ENCODE data around the gene C18orf32. TPM values are rescaled to one million over a fixed set of nuclear protein-coding genes. Genes with fewer than 3 reads are reported as not detected.
"Not testable (repeated sequence)": the region's sequence is repeated elsewhere in the genome, so short reads cannot be mapped to it uniquely, and the experiment has no call there.

C18orf32 gene
- total and polyA plus RNA-seq, 10 of the 15 experiments (the other 5 are each of a cell fraction or from before 2014, with no cell fraction given), result 11.5 to 67.0 (median 32.9) TPM

GRCh38 chr18:49457616-49458015 is 29.4 kb downstream of the C18orf32 start:
- peak overlapping the region; percentile 5; the same call in 1 of the 2 replicates for H3K4me2 ChIP-seq (ENCODE audit: control insufficient read depth, insufficient read depth)
- RAD21 ChIA-PET (ENCODE audit: unreplicated experiment), result no interaction called here
- H3K4me3 ChIP-seq, result 0 out of 2 replicates have a peak overlapping the region, but pooled peaks have one; percentile 28
- POLR2A ChIA-PET, result interaction anchor here (0.6 kb wide), 1 partner anchor 41 kb away, joined by 4 read pairs; no protein-coding TSS in a partner anchor
- no peaks in the 10 kb centered on the region for H3K36me3 ChIP-seq (ENCODE audit: control insufficient read depth in 2 of 2, insufficient read depth in 2 of 2, low read length in 1 of 2)
- SMC1A ChIA-PET (ENCODE audit: uncharacterized antibody, unreplicated experiment), result interaction anchor here (1.7 kb wide), 1 partner anchor 29 kb away, joined by 9 read pairs; the partner anchor contains the start of gene C18orf32
- H3K79me2 ChIP-seq (ENCODE audit: control insufficient read depth, insufficient read depth, low read length), result peaks cover 40% of the 10 kb centered on the region
- in situ Hi-C loops (cut with MboI) (no loop called here), intact Hi-C loops (cut with micrococcal nuclease; ENCODE audit: unreplicated experiment) (no loop called here)
- H3K27ac ChIP-seq (ENCODE audit: control insufficient read depth, insufficient read depth), result no peak overlapping the region
- FAIRE-seq (no peak), DNase-seq (ENCODE audit: low read depth, low spot score) (no peak), ATAC-seq (no peak)
- WGBS (ENCODE audit: insufficient coverage, insufficient replicate concordance, low lambda C conversion rate, missing lambda C conversion rate), result 93% methylated on average over 4 of the region's 4 CpGs
- no peak overlapping the region for H2AFZ ChIP-seq (ENCODE audit: control insufficient read depth, low read depth, low read length)
- H3K27me3 ChIP-seq (replicated peaks in 1 of 2; ENCODE audit: control insufficient read depth in 2 of 2, insufficient read depth in 2 of 2, low read length in 1 of 2), result no peaks in the 10 kb centered on the region
- no peak for TF ChIP-seq KLF5 (IDR thresholded peaks at IDR 0.05; ENCODE audit: partially characterized antibody)
- peaks cover 3% of the 10 kb centered on the region; the same call in 1 of the 2 replicates for H3K4me1 ChIP-seq (ENCODE audit: control insufficient read depth, insufficient read depth, low read length)
- no peaks in the 10 kb centered on the region; the same call in 2 of the 3 replicates for H3K9me3 ChIP-seq (replicated peaks; ENCODE audit: control insufficient read depth, insufficient read depth, low read length)
- H4K20me1 ChIP-seq (ENCODE audit: control insufficient read depth, insufficient read depth), result no peaks in the 10 kb centered on the region
- CTCF ChIA-PET, result interaction anchor here (1.9 kb wide), 1 partner anchor 11 kb away, joined by 10 read pairs; no protein-coding TSS in a partner anchor
- no peak overlapping the region for H3K9ac ChIP-seq (ENCODE audit: control insufficient read depth, insufficient read depth, low read length)
- BruUV-seq (replicated peaks), result no TSS peak

- Histone ChIP-seq H3K4me1 (ENCODE audit: control insufficient read depth, insufficient read depth, low read length) (peaks cover 3% of the 10 kb centered on the region; the same call in 1 of the 2 replicates), H3K27ac (ENCODE audit: control insufficient read depth, insufficient read depth) (no peak overlapping the region), H3K4me3 (peak overlapping the region; percentile 30; the same call in 1 of the 2 replicates), H4K20me1 (ENCODE audit: control insufficient read depth, insufficient read depth) (no peaks in the 10 kb centered on the region), H3K9ac (ENCODE audit: control insufficient read depth, insufficient read depth, low read length) (no peak overlapping the region), H3K36me3 (ENCODE audit: control insufficient read depth in 2 of 2, insufficient read depth in 2 of 2, low read length in 1 of 2) (no peaks in the 10 kb centered on the region), H3K9me3 (replicated peaks; ENCODE audit: control insufficient read depth, insufficient read depth, low read length) (no peaks in the 10 kb centered on the region; the same call in 2 of the 3 replicates), H2AFZ (ENCODE audit: control insufficient read depth, low read depth, low read length) (no peak overlapping the region), H3K79me2 (ENCODE audit: control insufficient read depth, insufficient read depth, low read length) (peaks cover 40% of the 10 kb centered on the region), H3K4me2 (ENCODE audit: control insufficient read depth, insufficient read depth) (peak overlapping the region; percentile 19; the same call in 1 of the 2 replicates), H3K27me3 (replicated peaks in 1 of 2; ENCODE audit: control insufficient read depth in 2 of 2, insufficient read depth in 2 of 2, low read length in 1 of 2) (no peaks in the 10 kb centered on the region)
- FAIRE-seq (no peak), ATAC-seq (no peak), DNase-seq (ENCODE audit: low read depth, low spot score) (no peak)
- in situ Hi-C loops (cut with MboI), result no loop called here
- TF ChIP-seq IKZF2 (IDR thresholded peaks at IDR 0.05) (peak in 1 of 2 experiments; percentile 35; a peak in 1 of 4 replicates), NFXL1 (IDR thresholded peaks at IDR 0.05; ENCODE audit: borderline replicate concordance) (no peak), CBFB (IDR thresholded peaks at IDR 0.05; ENCODE audit: low read depth) (no peak)
- no TSS peak for BruUV-seq (replicated peaks)
- CTCF ChIA-PET, result interaction anchor here (0.5 to 1.9 kb wide), 4 partner anchors 10 to 206 kb away, joined by 3 to 10 read pairs (median 4); no protein-coding TSS in a partner anchor
- SMC1A ChIA-PET (ENCODE audit: uncharacterized antibody, unreplicated experiment), result interaction anchor here (1.0 to 1.8 kb wide), 5 partner anchors 9 to 122 kb away, joined by 3 to 9 read pairs (median 3); partner anchors contain the start of gene C18orf32
- RAD21 ChIA-PET (ENCODE audit: unreplicated experiment), result interaction anchor here (1.1 kb wide), 1 partner anchor 11 kb away, joined by 3 read pairs; no protein-coding TSS in a partner anchor
- WGBS (ENCODE audit: insufficient coverage, insufficient replicate concordance, low lambda C conversion rate, missing lambda C conversion rate), result 92% methylated on average over 1 of the region's 1 CpG
- POLR2A ChIA-PET, result no interaction called here
- intact Hi-C loops (cut with micrococcal nuclease; ENCODE audit: unreplicated experiment), result no loop called here
Measured at GRCh38 chr18:49456794-49457193, 30.2 kb downstream of the C18orf32 start.

- DNase-seq (ENCODE audit: low read depth, low spot score); H2AFZ ChIP-seq (ENCODE audit: control insufficient read depth, low read depth, low read length); intact Hi-C loops (cut with micrococcal nuclease; ENCODE audit: unreplicated experiment); H3K4me2 ChIP-seq (ENCODE audit: control insufficient read depth, insufficient read depth); H3K36me3 ChIP-seq (ENCODE audit: control insufficient read depth in 2 of 2, insufficient read depth in 2 of 2, low read length in 1 of 2); SMC1A ChIA-PET (ENCODE audit: uncharacterized antibody, unreplicated experiment); FAIRE-seq; H3K4me1 ChIP-seq (ENCODE audit: control insufficient read depth, insufficient read depth, low read length); H4K20me1 ChIP-seq (ENCODE audit: control insufficient read depth, insufficient read depth); H3K27ac ChIP-seq (ENCODE audit: control insufficient read depth, insufficient read depth); ATAC-seq; H3K4me3 ChIP-seq; RAD21 ChIA-PET (ENCODE audit: unreplicated experiment); H3K27me3 ChIP-seq (replicated peaks in 1 of 2; ENCODE audit: control insufficient read depth in 2 of 2, insufficient read depth in 2 of 2, low read length in 1 of 2); in situ Hi-C loops (cut with MboI); POLR2A ChIA-PET; BruUV-seq (replicated peaks); H3K9ac ChIP-seq (ENCODE audit: control insufficient read depth, insufficient read depth, low read length): not testable (repeated sequence)
- CTCF ChIA-PET, result interaction anchor here (0.9 kb wide), 1 partner anchor 14 kb away, joined by 3 read pairs; no protein-coding TSS in a partner anchor
- H3K9me3 ChIP-seq (replicated peaks; ENCODE audit: control insufficient read depth, insufficient read depth, low read length), result peaks cover 10% of the 10 kb centered on the region
- 96% methylated on average over 12 of the region's 12 CpGs for WGBS (ENCODE audit: insufficient coverage, insufficient replicate concordance, low lambda C conversion rate, missing lambda C conversion rate)
- H3K79me2 ChIP-seq (ENCODE audit: control insufficient read depth, insufficient read depth, low read length), result peaks cover 21% of the 10 kb centered on the region
Measured at GRCh38 chr18:49452534-49452933, 34.5 kb downstream of the C18orf32 start.

All from GM12878 (cell line).